ENCODE data around the gene FAT1.

FAT1 gene

DNA sequence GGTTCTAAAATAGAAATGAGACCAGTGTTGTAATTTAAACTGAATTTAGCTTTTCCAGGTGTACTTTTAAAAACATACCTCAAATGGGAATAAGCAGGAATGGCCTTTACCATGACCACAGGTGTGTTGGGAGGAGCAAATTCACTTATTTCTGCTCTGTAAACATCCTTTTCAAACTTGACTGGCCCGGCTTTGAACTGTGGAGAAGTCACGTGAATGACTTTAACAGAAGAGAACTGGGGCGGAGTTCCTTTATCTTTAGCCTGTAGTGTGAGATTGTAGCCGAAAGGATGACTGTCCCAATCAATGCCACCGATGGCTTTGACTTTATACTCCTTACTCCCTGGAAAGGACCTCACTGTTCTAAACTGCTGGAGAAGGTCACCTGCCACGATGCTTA, 15.1 kb downstream of the FAT1 start:
- TF ChIP-seq, protein P1, sequence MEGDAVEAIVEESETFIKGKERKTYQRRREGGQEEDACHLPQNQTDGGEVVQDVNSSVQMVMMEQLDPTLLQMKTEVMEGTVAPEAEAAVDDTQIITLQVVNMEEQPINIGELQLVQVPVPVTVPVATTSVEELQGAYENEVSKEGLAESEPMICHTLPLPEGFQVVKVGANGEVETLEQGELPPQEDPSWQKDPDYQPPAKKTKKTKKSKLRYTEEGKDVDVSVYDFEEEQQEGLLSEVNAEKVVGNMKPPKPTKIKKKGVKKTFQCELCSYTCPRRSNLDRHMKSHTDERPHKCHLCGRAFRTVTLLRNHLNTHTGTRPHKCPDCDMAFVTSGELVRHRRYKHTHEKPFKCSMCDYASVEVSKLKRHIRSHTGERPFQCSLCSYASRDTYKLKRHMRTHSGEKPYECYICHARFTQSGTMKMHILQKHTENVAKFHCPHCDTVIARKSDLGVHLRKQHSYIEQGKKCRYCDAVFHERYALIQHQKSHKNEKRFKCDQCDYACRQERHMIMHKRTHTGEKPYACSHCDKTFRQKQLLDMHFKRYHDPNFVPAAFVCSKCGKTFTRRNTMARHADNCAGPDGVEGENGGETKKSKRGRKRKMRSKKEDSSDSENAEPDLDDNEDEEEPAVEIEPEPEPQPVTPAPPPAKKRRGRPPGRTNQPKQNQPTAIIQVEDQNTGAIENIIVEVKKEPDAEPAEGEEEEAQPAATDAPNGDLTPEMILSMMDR (IDR thresholded peaks at IDR 0.05; ENCODE audit: low read depth, low read length): no peak

GRCh38 chr4:186707996-186708395, 15.7 kb downstream of the FAT1 start:
- no peak for DNase-seq (ENCODE audit: extremely low read depth, low read depth)
- TF ChIP-seq, protein P1 (IDR thresholded peaks at IDR 0.05; ENCODE audit: low read depth, low read length): no peak

More for the DNA sequence above, 15.1 kb downstream of the FAT1 start:
- DNase-seq (ENCODE audit: extremely low read depth, low read depth): no peak

DNA sequence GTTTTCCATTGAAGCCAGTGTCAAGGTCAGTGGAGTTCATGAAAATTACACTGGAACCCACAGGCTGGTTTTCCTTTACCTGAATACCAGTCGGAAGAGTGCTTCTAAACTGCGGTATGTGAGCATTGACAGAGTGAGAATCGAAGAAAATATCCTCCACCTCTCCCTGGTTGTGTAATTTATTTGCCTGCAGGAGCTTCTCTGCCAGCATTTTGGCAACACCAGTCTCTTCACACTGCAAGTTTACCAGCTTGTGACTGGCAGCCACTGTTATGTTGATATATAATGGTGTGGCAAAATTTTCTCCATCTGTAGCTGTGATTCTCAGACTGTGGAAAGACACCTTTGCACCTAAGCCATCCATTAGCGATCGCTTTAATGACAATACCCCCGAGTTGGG, 16.1 kb downstream of the FAT1 start:
- TF ChIP-seq, protein P1 (IDR thresholded peaks at IDR 0.05; ENCODE audit: low read depth, low read length): no peak
- no peak for DNase-seq (ENCODE audit: extremely low read depth, low read depth)

DNA sequence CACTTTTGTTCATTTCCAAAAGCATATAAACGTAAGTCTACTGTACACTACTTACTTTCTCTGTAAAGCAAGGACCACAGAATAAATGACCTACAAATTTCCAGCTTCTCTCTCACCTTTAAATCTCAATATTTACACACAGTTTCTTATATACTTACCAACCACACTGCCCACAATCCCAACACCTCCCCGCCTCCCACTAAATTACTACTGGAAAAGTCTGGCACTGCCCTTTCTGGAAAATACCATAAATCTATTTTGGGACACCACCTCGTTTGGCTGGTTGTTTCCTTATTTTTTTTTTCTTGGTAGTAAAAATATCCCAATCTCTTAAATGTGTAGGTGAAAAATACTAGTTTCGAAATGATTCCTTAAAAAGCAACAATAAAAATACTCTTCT, 19.6 kb downstream of the FAT1 start:
- TF ChIP-seq, protein P1 (IDR thresholded peaks at IDR 0.05; ENCODE audit: low read depth, low read length): no peak
- DNase-seq (ENCODE audit: extremely low read depth, low read depth): no peak

DNA sequence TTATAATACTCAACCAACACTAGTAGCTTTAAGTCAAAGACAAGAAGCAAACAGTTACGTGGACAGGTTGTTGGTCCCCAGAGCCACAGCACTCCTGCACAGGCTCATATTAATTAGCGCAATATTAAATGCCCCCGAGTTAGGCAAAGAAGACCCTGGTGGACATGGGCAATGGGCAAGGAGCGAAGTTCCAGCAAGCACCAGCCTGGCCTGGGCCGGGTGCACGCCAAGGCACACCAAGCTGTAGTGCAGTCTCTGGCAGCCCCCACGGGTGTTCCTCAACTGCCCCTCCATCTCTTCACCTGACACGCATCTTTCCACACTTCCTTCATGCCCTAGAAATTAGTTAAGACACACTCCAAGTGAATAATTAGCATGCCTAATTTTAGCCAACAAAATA, 20.1 kb downstream of the FAT1 start:
- no peak for DNase-seq (ENCODE audit: extremely low read depth, low read depth)

DNA sequence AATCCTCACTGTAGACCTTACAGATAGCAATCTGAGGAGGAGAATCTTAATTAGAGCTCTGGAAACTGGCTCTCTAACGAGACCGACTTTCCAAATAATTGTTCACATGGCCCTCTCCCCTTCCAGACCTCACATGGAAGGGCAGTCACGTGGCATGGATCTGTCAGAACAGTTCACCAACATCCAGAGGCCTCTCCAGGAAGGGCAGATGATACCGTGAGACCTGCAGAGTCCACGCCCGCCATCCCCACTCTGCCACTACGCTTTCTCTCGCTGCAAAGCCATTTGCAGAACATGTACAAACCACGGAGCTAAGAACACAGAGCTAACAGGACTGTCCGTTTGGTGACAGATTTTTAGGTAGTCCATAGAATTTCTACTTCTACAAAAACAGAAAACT, 20.7 kb downstream of the FAT1 start:
- TF ChIP-seq, protein P1 (IDR thresholded peaks at IDR 0.05; ENCODE audit: low read depth, low read length): no peak
- DNase-seq (ENCODE audit: extremely low read depth, low read depth): no peak

More for the DNA sequence above, 20.1 kb downstream of the FAT1 start:
- TF ChIP-seq, protein P1 (IDR thresholded peaks at IDR 0.05; ENCODE audit: low read depth, low read length): no peak

DNA sequence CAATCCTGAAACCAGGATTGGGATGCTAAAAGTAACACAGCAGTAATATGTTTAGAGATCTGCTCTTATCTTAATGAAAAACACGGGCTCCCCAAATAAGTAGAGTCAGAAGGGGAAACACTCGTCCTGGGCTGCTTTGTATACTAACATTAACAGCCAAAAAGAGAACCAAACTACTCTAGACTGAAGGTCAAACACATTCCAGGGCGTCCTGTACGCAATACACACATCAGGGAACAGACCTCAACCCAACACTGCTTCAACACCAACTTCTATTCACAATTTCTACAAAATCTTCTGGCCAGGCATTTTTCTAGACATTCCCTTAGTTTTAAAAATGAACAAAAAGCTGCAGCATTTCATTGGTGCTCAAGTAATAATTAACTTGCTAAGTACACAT, 21.4 kb downstream of the FAT1 start:
- TF ChIP-seq, protein P1 (IDR thresholded peaks at IDR 0.05; ENCODE audit: low read depth, low read length): no peak
- DNase-seq (ENCODE audit: extremely low read depth, low read depth): no peak
